HFFc6 (cell line): ENCODE data around the gene ARHGEF40. TPM values are rescaled to one million over a fixed set of nuclear protein-coding genes. Genes with fewer than 3 reads are reported as not detected.

ENCODE experiments used
- DNase-seq: peaks from one replicate; pipeline ENCODE4 v3.0.0-alpha.2; 2018
- H3K27ac Mint-ChIP-seq: 2 replicates; pipeline ENCODE4 v1.8.0; 2020; ENCODE audit warnings: mild to moderate bottlenecking, mixed read lengths
- H3K27me3 Mint-ChIP-seq: 2 replicates; pipeline ENCODE4 v1.8.0; 2021; ENCODE audit warnings: mild to moderate bottlenecking, moderate library complexity, mixed read lengths; ENCODE audit not compliant: insufficient read depth
- H3K36me3 Mint-ChIP-seq: 2 replicates; pipeline ENCODE4 v1.8.0; 2021; ENCODE audit warnings: low read depth, mixed read lengths
- H3K4me1 Mint-ChIP-seq: 2 replicates; pipeline ENCODE4 v1.8.0; 2020; ENCODE audit warnings: low read depth, mixed read lengths
- H3K4me3 Mint-ChIP-seq: 2 replicates; pipeline ENCODE4 v1.8.0; 2020; ENCODE audit warnings: mild to moderate bottlenecking, moderate library complexity, mixed read lengths
- H3K9me3 Mint-ChIP-seq: 2 replicates; pipeline ENCODE4 v1.8.0; 2020; ENCODE audit warnings: mild to moderate bottlenecking, mixed read lengths
- total RNA-seq, 6 experiments: library from RNA; stranded (reverse); fragmentation: NEBNext Ultra II Directional; extraction: Animal tissue kit (Norgen Biotek cat#: 25700); gene quantifications; 2 replicates in 1 of 6; 3 replicates in 5 of 6; pipeline ENCODE4 v1.2.3, GENCODE V29; 2021
- TF ChIP-seq, protein P1 (sequence below): fragments of 200-600 bp; sonication (generic); IDR thresholded peaks from 2 replicates; pipeline ENCODE4 v1.5.0; 2021; ENCODE audit warnings: antibody characterized with exemption, mild to moderate bottlenecking

Gene ARHGEF40
- total RNA-seq, 6 experiments from 2014 or later: 30.4 to 43.0 (median 40.8) TPM

GRCh38 chr14:21101802-21102413, 31.8 kb downstream of the ARHGEF40 start:
- TF ChIP-seq, protein P1, sequence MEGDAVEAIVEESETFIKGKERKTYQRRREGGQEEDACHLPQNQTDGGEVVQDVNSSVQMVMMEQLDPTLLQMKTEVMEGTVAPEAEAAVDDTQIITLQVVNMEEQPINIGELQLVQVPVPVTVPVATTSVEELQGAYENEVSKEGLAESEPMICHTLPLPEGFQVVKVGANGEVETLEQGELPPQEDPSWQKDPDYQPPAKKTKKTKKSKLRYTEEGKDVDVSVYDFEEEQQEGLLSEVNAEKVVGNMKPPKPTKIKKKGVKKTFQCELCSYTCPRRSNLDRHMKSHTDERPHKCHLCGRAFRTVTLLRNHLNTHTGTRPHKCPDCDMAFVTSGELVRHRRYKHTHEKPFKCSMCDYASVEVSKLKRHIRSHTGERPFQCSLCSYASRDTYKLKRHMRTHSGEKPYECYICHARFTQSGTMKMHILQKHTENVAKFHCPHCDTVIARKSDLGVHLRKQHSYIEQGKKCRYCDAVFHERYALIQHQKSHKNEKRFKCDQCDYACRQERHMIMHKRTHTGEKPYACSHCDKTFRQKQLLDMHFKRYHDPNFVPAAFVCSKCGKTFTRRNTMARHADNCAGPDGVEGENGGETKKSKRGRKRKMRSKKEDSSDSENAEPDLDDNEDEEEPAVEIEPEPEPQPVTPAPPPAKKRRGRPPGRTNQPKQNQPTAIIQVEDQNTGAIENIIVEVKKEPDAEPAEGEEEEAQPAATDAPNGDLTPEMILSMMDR: no peak
- DNase-seq: no peak
- Mint-ChIP-seq H3K9me3 (no peaks in the 10 kb centered on the region), H3K4me1 (peaks cover 55% of the 10 kb centered on the region), H3K27me3 (peaks cover 10% of the 10 kb centered on the region), H3K27ac (no peak overlapping the region), H3K4me3 (no peak overlapping the region), H3K36me3 (no peaks in the 10 kb centered on the region)

DNA sequence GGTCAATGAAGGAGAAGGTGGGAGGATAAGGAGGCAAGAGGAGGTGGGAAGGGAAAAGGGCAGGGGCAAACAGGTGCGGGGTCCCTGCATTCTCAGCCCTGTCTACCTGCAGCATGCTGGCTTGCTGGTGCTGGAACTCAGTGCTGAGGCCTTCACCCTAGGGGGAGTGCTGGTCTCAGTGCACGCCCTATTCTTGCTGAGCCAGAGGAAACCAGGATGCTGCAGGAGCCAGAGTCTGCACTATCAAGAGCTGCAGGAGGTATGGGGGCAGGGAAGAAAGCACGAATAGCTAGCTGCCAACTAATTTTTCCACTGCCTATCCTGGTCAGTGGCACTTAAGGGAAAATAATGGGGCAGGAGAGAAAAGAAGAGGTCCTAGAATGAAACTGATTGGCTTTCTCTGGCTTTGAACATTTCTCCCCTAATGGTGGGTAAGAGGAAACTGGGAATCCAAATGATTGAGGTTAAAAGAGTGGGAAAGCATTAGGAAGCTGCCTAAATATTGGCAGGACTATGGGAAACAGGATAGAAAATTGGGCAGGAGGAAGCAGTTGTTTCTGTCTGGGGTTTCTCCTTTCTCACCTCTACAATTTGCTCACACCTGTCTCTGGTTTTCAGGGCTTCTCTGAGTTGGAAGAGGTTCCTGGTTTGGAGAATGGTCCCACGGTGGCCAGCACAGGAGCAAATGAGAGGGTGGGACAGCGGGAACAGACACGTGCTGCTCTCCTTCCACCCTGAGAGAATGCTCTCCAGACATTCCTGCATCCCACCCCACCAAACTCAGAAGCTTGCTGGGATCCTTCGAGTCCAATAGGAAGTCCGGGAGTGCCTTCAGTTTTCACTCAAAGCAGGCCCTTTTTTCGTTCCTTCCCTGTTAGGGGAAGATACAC, 32.7 kb downstream of the ARHGEF40 start:
- H3K36me3 Mint-ChIP-seq: no peaks in the 10 kb centered on the region
- no peak overlapping the region for H3K27ac Mint-ChIP-seq
- peaks cover 10% of the 10 kb centered on the region for H3K27me3 Mint-ChIP-seq
- TF ChIP-seq, protein P1: no peak
- H3K9me3 Mint-ChIP-seq: no peaks in the 10 kb centered on the region
- peaks cover 58% of the 10 kb centered on the region for H3K4me1 Mint-ChIP-seq
- no peak for DNase-seq
- peak overlapping the region; percentile 85 for H3K4me3 Mint-ChIP-seq

DNA sequence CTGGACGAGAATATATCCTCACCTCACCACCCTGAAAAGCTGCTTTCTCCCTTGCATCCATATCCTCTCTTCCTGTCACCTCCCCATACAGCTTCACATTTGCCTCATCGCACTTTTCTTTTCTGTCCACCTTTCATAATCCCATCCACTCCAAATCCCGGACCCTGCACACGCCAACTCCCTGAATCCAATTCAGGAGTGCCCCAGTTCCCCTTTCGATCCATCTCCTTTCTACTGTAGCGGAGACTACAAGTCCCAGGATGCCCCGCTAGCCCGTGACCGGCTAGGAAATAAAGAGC, 33.3 kb downstream of the ARHGEF40 start:
- no peaks in the 10 kb centered on the region for H3K9me3 Mint-ChIP-seq
- TF ChIP-seq, protein P1: no peak
- H3K27me3 Mint-ChIP-seq: peaks cover 10% of the 10 kb centered on the region
- no peaks in the 10 kb centered on the region for H3K36me3 Mint-ChIP-seq
- DNase-seq: no peak
- peaks cover 62% of the 10 kb centered on the region for H3K4me1 Mint-ChIP-seq
- peak overlapping the region; percentile 85 for H3K4me3 Mint-ChIP-seq
- H3K27ac Mint-ChIP-seq: peak overlapping the region; percentile 89

- no peaks in the 10 kb centered on the region for H3K9me3 Mint-ChIP-seq
- H3K27ac Mint-ChIP-seq: peak overlapping the region; percentile 89
- H3K27me3 Mint-ChIP-seq: peaks cover 8% of the 10 kb centered on the region
- peak; percentile 92 for DNase-seq
- H3K4me1 Mint-ChIP-seq: peaks cover 59% of the 10 kb centered on the region
- TF ChIP-seq, protein P1: peak; percentile 83
- no peaks in the 10 kb centered on the region for H3K36me3 Mint-ChIP-seq
- peak overlapping the region; percentile 85 for H3K4me3 Mint-ChIP-seq
Observed at GRCh38 chr14:21103710-21104447, 33.8 kb downstream of the ARHGEF40 start.

DNA sequence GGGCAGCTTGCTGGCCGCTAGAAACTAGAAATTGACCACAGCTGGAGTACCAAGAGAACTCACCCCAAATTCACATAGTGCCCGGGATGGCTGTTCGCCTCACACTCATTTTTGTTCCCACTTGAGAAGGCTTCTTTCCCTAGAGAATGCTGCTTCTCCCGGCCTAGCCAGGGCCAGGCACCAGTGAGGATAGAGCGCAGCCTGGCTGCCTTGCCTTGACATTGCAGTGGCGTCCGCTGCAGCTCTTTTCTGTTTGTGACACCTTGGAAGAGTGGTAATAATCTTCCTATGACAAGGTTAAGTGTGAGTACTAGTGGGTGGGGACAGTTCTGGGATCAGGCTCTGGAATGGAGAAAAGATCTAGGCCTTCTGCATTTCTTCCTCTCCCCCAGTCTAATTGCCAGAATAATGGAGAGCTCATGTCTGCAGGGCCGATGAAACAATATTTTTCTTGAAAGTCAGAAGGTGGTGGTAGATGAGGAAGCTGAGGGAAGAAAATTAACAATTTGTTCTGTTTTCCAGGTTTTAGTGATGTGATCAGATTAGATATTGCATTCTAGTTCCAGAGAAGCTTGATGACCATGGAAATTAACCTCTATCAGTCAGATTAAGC, 34.5 kb downstream of the ARHGEF40 start:
- TF ChIP-seq, protein P1: peak; percentile 89
- H3K27me3 Mint-ChIP-seq: peaks cover 4% of the 10 kb centered on the region

More for the DNA sequence above, 34.5 kb downstream of the ARHGEF40 start:
- Mint-ChIP-seq H3K4me1 (peaks cover 52% of the 10 kb centered on the region), H3K27ac (peak overlapping the region; percentile 89), H3K9me3 (no peaks in the 10 kb centered on the region), H3K4me3 (peak overlapping the region; percentile 85), H3K36me3 (no peaks in the 10 kb centered on the region)
- peak; percentile 72 for DNase-seq
